ENCODE data around the gene SOCS2.
"Not testable (repeated sequence)": the region's sequence is repeated elsewhere in the genome, so short reads cannot be mapped to it uniquely, and the experiment has no call there.

The SOCS2 gene

GRCh38 chr12:93592641-93593406 is 20.3 kb downstream of the SOCS2 start:
- peak in 1 of 51 donors; percentile 28 for DNase-seq

GRCh38 chr12:93593843-93594242 is 21.4 kb downstream of the SOCS2 start:
- DNase-seq: no peak

- DNase-seq: no peak
These were observed 22.4 kb downstream of the SOCS2 start for GRCh38 chr12:93594766-93595311.

- DNase-seq: no peak
These were observed 22.9 kb downstream of the SOCS2 start for GRCh38 chr12:93595351-93595750.

DNA sequence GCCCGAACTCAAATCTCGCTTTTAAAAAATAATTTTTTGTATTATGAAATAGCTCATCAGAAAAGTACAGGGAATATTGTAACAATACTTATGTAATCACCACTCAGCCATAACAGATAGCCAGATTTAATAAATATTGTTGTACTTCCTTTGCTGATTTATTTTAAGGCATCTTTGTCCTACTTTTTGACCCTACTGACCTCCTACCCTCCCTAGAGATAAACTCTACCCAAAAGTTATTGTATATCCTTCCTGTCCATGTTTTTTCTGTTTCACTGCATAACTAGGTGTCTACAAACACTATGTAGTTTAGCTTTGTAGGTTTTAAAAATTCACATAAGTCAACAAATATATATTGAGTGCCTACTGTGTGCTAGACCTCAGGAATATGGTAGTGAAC is 25.1 kb downstream of the SOCS2 start:
- DNase-seq: no peak

GRCh38 chr12:93599192-93599591 is 26.7 kb downstream of the SOCS2 start:
- no peak for DNase-seq

DNA sequence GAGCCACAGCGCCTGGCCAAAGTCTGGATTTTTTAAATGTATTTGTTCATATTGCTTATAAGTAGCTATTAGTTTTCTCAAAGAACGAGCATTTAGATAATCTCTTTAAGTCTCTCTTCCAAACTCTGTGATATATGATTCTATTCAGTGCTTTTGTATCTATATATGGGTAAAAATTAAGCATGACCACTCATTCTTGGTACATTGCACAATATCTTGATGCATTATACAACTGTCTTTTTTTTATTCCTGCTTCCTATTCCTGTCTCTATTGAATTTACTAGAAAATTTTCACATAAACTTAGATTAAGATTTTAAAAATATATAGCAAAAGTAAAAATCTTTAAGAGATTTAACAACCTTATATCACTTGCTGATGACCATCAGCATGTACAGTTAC is 29.1 kb downstream of the SOCS2 start:
- no peak for DNase-seq

- DNase-seq: no peak
These were observed 30.6 kb downstream of the SOCS2 start for GRCh38 chr12:93602897-93603668.

GRCh38 chr12:93603762-93604161 is 31.3 kb downstream of the SOCS2 start:
- no peak for DNase-seq

GRCh38 chr12:93608313-93608712 is 35.8 kb downstream of the SOCS2 start:
- no peak for DNase-seq

- no peak for DNase-seq
These were observed 37.1 kb downstream of the SOCS2 start for GRCh38 chr12:93609281-93610192.

DNA sequence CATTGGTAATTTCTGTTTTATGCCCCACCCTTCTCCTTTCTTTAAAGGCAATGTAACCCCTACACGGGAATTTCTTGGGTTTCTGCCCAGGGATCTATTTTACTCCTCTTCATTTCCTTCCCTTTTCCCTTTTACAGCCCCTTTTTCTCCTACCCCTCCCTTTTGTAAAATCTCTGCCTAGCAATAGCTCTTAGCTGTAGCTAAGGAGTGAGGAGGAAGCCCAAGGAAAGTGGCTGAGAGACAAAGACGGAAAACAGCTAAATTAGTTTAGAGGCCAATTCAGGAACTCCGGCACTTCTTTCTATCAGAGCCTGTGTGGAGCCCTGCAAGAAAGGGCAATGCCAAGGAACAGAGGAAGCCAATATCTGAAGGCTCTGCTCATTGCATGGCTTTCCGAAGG is 40.3 kb downstream of the SOCS2 start:
- peak in 9 of 51 donors; percentile 2 to 41 (median 10) for DNase-seq

- DNase-seq: no peak
These were observed 42.6 kb downstream of the SOCS2 start for GRCh38 chr12:93614917-93615596.

GRCh38 chr12:93616584-93617101 is 44.2 kb downstream of the SOCS2 start:
- no peak for DNase-seq

DNA sequence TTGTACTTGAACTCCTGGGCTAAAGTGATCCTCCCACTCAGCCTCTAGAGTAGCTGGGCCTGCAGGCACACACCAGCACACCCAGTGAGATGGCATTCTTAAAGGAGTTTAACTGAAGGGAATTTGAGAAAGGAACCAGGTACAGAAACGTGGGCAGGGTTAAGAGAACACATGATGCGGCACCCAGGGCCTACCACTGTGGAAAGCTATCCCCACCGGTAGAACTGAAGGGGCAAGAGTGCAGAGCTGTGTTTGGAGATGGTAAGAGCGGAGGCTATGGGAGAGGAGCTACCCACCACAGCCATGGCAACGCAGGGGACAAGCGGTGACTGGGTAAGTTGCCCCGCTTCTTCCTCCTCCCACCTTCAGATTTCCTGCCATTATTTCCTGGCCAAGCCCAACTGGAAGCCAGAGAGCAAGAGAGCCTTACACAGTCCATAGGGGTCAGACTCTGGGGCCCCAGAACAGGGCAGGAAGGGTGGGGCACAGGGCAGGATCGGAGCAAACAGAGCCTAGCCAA is 46.5 kb downstream of the SOCS2 start:
- DNase-seq: no peak

DNA sequence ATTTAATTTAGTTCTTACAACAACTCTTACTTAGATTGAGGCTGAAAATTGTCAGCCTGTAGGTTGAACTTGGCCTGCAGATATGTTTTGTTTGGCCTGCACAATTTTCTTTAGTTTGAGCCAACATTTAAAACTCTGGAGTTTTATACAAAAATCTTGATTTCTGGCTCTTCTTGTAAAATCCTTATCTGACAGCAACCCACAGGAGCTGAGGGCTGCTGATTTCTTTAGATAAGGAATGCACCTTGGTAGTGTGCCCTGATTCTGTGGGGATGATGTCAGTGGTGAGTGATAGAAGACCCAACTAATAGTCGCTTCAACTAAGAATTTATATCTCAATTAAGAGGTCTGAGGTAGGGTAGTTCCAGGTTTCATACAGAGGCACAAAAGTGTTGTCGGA is 49.5 kb downstream of the SOCS2 start:
- no peak for DNase-seq

GRCh38 chr12:93622485-93622884 is 50.0 kb downstream of the SOCS2 start:
- no peak for DNase-seq

- no peak for DNase-seq
These were observed 52.3 kb downstream of the SOCS2 start for GRCh38 chr12:93624595-93625294.

DNA sequence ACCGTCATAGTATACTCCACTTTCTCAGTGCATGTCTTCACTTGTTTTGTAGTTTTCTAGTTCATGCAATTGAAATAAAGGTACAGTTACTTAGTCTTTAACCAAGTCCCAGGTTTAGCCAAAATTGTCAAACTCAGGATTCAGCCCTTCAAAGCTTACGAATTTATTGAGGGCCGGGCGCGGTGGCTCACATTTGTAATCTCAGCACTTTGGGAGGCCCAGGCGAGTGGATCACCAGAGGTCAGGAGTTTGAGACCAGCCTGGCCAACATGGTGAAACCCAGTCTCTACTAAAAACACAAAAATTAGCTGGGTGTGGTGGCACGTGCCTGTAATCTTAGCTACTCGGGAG is 52.8 kb downstream of the SOCS2 start:
- DNase-seq: not testable (repeated sequence)

DNA sequence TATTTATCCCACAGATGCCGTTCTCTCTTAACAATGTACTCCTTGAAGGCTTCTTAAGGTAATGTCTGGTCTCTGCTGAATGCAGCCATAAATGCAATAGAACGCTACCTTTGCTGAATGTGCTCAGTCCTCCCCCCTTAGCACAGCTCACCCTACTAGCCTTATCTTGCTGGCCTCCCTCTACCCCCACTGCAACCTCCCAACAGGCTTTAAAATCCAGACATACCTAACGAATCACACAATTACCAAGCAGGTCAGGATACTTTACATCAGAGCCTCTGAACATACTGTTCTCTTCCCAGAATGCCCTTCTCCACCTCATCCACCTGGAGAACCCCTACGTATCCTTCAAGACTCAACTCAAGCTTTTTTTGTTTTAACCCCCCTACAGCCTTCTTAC is 53.7 kb downstream of the SOCS2 start:
- no peak for DNase-seq

All from hypothalamus (tissue), 51 donors.